GM19099 (cell line): ENCODE data around the gene FCHO2.

Source experiments
- POLR2A ChIP-seq: IDR thresholded peaks from 3 replicates; pipeline ENCODE4 v1.6.1; 2011; ENCODE audit warnings: low read depth; ENCODE audit not compliant: insufficient read length; ENCODE audit errors: extremely low read depth

The FCHO2 gene

GRCh38 chr5:73131711-73132425 is 176.0 kb downstream of the FCHO2 start:
- no peak for TF ChIP-seq POLR2A

GRCh38 chr5:73132759-73133158 is 176.9 kb downstream of the FCHO2 start:
- TF ChIP-seq POLR2A: no peak

GRCh38 chr5:73135021-73135420 is 179.2 kb downstream of the FCHO2 start:
- TF ChIP-seq POLR2A: no peak

GRCh38 chr5:73135429-73136054 is 179.7 kb downstream of the FCHO2 start:
- no peak for TF ChIP-seq POLR2A

GRCh38 chr5:73136055-73136562 is 180.3 kb downstream of the FCHO2 start:
- no peak for TF ChIP-seq POLR2A

- TF ChIP-seq POLR2A: no peak
Observed at GRCh38 chr5:73137563-73138530, 182.0 kb downstream of the FCHO2 start.

- no peak for TF ChIP-seq POLR2A
Observed at GRCh38 chr5:73139485-73139884, 183.6 kb downstream of the FCHO2 start.
